ENCODE data around the gene ARL5C.
A peak's percentile ranks its signal among the peaks of the same experiment; 100 is the strongest.

Gene ARL5C

DNA sequence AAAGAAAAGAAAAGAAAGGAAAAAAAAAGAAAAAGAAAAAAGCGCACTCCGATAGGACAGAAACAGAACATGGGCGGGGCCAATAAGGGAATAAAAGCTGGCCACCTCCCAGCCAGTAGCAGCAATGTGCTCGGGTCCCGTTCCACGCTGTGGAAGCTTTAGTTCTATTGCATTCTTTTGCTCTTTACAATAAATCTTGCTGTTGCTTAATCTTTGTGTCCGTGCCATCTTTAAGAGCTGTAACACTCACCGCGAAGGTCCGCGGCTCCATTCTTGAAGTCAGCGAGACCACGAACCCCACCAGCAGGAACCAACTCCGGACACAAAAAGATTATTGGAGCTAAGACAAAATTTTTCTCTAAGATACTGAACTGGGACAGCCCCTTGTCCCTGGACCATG, 3.1 kb upstream of the ARL5C start:
- no peak for TF ChIP-seq NFIC (IDR thresholded peaks at IDR 0.05)
- TF ChIP-seq, protein P1, sequence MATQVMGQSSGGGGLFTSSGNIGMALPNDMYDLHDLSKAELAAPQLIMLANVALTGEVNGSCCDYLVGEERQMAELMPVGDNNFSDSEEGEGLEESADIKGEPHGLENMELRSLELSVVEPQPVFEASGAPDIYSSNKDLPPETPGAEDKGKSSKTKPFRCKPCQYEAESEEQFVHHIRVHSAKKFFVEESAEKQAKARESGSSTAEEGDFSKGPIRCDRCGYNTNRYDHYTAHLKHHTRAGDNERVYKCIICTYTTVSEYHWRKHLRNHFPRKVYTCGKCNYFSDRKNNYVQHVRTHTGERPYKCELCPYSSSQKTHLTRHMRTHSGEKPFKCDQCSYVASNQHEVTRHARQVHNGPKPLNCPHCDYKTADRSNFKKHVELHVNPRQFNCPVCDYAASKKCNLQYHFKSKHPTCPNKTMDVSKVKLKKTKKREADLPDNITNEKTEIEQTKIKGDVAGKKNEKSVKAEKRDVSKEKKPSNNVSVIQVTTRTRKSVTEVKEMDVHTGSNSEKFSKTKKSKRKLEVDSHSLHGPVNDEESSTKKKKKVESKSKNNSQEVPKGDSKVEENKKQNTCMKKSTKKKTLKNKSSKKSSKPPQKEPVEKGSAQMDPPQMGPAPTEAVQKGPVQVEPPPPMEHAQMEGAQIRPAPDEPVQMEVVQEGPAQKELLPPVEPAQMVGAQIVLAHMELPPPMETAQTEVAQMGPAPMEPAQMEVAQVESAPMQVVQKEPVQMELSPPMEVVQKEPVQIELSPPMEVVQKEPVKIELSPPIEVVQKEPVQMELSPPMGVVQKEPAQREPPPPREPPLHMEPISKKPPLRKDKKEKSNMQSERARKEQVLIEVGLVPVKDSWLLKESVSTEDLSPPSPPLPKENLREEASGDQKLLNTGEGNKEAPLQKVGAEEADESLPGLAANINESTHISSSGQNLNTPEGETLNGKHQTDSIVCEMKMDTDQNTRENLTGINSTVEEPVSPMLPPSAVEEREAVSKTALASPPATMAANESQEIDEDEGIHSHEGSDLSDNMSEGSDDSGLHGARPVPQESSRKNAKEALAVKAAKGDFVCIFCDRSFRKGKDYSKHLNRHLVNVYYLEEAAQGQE (IDR thresholded peaks at IDR 0.05; ENCODE audit: low read depth): no peak
- no peak for TF ChIP-seq TCF12 (IDR thresholded peaks at IDR 0.05; ENCODE audit: low read depth)
- no peak for TF ChIP-seq EP300 (IDR thresholded peaks at IDR 0.05; ENCODE audit: borderline replicate concordance)
- no peak for TF ChIP-seq MAX (IDR thresholded peaks at IDR 0.05)
- TF ChIP-seq TEAD4 (IDR thresholded peaks at IDR 0.05): no peak
- TF ChIP-seq, protein P2, sequence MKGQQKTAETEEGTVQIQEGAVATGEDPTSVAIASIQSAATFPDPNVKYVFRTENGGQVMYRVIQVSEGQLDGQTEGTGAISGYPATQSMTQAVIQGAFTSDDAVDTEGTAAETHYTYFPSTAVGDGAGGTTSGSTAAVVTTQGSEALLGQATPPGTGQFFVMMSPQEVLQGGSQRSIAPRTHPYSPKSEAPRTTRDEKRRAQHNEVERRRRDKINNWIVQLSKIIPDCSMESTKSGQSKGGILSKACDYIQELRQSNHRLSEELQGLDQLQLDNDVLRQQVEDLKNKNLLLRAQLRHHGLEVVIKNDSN (IDR thresholded peaks at IDR 0.05): no peak
- TF ChIP-seq CREB1 (IDR thresholded peaks at IDR 0.05; ENCODE audit: low read depth): no peak
- no peak for TF ChIP-seq TAF1 (IDR thresholded peaks at IDR 0.05; ENCODE audit: low read depth)
- no peak for TF ChIP-seq FOXM1 (IDR thresholded peaks at IDR 0.05; ENCODE audit: borderline replicate concordance, low read depth)
- no peak for TF ChIP-seq YY1 (IDR thresholded peaks at IDR 0.05; ENCODE audit: low read depth)
- TF ChIP-seq RAD21 (IDR thresholded peaks at IDR 0.05; ENCODE audit: low read depth): no peak
- TF ChIP-seq ZBTB7A (IDR thresholded peaks at IDR 0.05; ENCODE audit: low read depth): no peak

GRCh38 chr17:39167476-39167875, 1.5 kb upstream of the ARL5C start:
- TF ChIP-seq EGR1 (IDR thresholded peaks at IDR 0.05) (no peak), CEBPB (IDR thresholded peaks at IDR 0.05) (no peak), FOXM1 (IDR thresholded peaks at IDR 0.05; ENCODE audit: borderline replicate concordance, low read depth) (no peak), ZBTB7A (IDR thresholded peaks at IDR 0.05; ENCODE audit: low read depth) (no peak), TCF12 (IDR thresholded peaks at IDR 0.05; ENCODE audit: low read depth) (no peak)
- TF ChIP-seq, protein P2 (IDR thresholded peaks at IDR 0.05): no peak

DNA sequence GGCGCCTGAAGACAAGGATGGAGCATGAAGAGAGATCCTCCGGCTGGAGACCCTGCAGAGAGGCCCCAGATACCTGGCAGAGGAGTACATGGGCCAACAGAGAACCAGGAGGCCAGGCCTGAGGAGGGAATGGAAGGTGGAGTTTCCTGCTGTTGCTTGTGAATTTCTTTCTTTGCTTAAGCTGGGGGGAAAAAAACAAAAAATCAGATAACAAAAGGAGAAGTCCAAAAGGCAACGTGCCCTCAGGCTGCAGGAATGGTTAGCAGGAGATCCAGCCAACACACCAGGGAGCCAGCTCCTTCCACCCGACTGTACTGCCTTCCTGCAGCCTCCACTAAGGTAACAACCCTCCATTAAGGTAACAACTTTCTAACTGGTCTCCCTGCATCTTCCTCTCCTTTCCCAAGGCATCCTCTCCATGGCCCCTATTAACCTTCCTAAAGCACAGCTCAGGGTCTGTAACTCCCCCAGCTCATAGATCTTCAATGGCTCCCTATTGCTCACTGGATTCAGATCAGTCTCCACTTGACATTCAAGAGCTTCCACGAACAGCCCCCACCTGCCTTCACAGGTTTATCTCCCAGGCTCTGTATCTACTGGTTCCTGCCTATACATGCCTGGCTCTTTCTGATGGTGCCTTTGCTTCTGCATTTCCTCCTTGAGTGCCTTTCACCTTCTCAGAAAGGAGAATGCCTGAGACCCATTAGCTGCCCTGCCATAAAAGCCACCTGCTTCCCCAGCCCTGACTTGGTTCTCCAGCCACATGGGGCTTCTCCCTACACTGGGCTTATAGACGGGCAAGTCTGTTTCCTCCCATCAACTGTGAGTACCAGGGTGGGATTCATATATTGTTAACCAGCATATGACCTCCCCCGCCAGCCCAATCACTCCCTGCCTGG, 725 bp upstream of the ARL5C start:
- no peak for TF ChIP-seq ZBTB7A (IDR thresholded peaks at IDR 0.05; ENCODE audit: low read depth)

DNA sequence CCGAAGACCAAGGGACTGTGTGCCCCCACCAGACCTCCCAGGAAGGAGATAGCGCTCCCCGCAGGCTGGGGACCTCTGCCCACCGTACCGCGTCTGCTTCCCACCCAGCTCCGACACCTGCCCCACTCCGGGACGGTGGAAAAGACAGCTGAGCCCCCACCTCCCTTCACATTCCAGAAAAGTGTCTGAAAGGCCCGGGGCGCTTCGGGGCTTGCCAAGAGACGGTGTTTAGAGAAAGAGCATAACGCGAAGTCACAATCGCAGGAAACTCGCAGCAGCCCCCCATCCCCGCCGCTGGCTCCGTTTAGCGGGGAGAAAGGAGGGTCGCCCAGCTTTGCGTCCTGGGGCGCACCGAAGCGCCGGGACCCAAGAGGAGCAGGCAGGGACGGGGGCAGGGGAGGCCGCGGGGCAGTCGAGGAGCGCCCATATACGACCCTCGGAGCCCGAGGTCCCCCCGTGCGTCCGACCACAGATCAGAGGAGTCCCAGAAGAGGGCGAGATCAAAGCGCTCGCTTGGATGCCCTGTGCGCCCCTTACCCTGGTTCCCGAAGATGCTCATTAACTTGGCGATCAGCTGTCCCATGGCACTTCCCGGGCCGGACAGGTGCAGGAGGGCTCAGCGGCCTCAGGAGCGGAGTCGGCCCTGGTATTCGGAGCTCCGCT, 652 bp downstream of the ARL5C start:
- no peak for TF ChIP-seq TEAD4 (IDR thresholded peaks at IDR 0.05)
- TF ChIP-seq MAX (IDR thresholded peaks at IDR 0.05): no peak
- no peak for TF ChIP-seq NFIC (IDR thresholded peaks at IDR 0.05)

DNA sequence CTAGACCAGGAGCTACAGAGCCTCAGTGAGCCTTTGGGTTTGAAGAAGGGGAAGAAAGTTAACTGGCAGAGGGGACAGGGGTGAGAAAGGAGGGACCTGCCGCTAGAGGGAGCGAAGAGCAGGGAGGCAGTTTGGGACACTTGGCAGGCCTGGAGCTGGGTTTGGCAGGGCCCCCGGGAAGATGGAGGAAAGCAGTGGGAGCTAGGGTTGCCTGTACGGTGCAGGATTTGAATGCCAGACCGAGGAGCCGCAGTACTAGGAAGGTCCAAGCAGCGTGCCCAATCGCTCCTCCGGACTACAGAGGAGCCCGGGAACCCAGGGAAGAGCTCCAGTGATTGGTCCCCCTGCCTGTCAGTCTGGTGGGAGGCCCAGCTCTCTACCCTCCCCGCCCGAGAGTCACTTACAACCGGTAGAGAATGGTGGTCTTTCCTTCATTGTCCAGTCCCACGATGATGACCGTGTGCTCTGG, 1.3 kb downstream of the ARL5C start:
- TF ChIP-seq CREB1 (IDR thresholded peaks at IDR 0.05; ENCODE audit: low read depth): no peak
- TF ChIP-seq TEAD4 (IDR thresholded peaks at IDR 0.05): no peak
- TF ChIP-seq FOXM1 (IDR thresholded peaks at IDR 0.05; ENCODE audit: borderline replicate concordance, low read depth): no peak
- no peak for TF ChIP-seq EGR1 (IDR thresholded peaks at IDR 0.05)
- peak; percentile 26; the same call in 1 of the 2 replicates for TF ChIP-seq NFIC (IDR thresholded peaks at IDR 0.05)
- TF ChIP-seq, protein P2 (IDR thresholded peaks at IDR 0.05): no peak
- TF ChIP-seq RAD21 (IDR thresholded peaks at IDR 0.05; ENCODE audit: low read depth): peak; percentile 66
- no peak for TF ChIP-seq MAX (IDR thresholded peaks at IDR 0.05)
- TF ChIP-seq, protein P1 (IDR thresholded peaks at IDR 0.05; ENCODE audit: low read depth): no peak
- TF ChIP-seq ZBTB7A (IDR thresholded peaks at IDR 0.05; ENCODE audit: low read depth): no peak
- no peak for TF ChIP-seq CEBPB (IDR thresholded peaks at IDR 0.05)
- no peak for TF ChIP-seq TCF12 (IDR thresholded peaks at IDR 0.05; ENCODE audit: low read depth)
- TF ChIP-seq EP300 (IDR thresholded peaks at IDR 0.05; ENCODE audit: borderline replicate concordance): no peak

Measured in Ishikawa (cell line).